Measurements from ENCODE around the gene MMP20. TPM values are rescaled to one million over a fixed set of nuclear protein-coding genes. Genes with fewer than 3 reads are reported as not detected.

Gene MMP20
- total and polyA plus RNA-seq, 2 of the 13 experiments (the other 11 are each of a cell fraction or from before 2014, with no cell fraction given): 0.05 TPM; not detected in 1

DNA sequence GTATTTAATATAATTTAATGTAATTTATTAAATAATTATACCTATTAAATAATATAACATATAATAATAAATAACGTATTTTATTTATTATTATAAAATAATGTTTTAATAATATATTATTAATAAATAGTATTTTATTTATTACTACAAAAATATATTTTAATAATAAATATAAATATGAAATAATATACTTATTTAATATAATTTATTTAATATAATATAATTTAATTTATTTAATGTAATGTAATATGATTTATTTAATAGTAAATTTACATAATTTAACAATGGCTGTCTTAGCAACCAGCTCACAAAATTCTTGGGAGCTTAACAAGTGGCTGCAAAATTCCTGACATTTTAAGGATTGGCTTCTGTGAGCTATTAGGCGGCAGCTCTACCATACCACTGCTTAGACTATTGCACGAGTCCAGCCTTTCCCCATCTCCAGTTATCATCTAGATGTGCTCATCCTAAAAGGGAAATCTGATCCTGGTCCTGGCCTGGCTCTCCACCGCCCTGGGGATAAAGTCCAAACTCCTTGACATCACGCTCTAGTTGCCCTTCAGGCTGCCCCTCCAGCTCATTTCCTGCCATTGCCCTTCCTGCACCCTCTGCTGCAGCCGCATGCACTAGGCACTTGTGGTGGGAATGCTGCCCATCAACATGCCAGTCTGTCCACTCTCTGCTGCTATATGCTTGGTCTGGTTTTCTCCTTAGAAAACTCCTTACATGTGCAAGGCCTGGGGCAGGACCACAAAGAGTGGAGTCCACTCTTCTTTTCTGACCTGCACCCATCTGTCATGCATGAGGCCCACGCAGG lies 9.8 kb downstream of the MMP20 start (continued):
- TF ChIP-seq, protein P1, sequence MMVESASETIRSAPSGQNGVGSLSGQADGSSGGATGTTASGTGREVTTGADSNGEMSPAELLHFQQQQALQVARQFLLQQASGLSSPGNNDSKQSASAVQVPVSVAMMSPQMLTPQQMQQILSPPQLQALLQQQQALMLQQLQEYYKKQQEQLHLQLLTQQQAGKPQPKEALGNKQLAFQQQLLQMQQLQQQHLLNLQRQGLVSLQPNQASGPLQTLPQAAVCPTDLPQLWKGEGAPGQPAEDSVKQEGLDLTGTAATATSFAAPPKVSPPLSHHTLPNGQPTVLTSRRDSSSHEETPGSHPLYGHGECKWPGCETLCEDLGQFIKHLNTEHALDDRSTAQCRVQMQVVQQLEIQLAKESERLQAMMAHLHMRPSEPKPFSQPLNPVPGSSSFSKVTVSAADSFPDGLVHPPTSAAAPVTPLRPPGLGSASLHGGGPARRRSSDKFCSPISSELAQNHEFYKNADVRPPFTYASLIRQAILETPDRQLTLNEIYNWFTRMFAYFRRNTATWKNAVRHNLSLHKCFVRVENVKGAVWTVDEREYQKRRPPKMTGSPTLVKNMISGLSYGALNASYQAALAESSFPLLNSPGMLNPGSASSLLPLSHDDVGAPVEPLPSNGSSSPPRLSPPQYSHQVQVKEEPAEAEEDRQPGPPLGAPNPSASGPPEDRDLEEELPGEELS (CRISPR knock-in tag; IDR thresholded peaks at IDR 0.05): no peak
- TF ChIP-seq POLR2AphosphoS5 (IDR thresholded peaks at IDR 0.05; ENCODE audit: low read depth, low read length) (no peak), TSC22D2 (CRISPR knock-in tag; IDR thresholded peaks at IDR 0.05; ENCODE audit: borderline replicate concordance) (no peak), ZNF484 (CRISPR knock-in tag; IDR thresholded peaks at IDR 0.05; ENCODE audit: borderline replicate concordance, low read depth) (no peak), ZNF563 (CRISPR knock-in tag; IDR thresholded peaks at IDR 0.05) (no peak), ZNF24 (IDR thresholded peaks at IDR 0.05) (no peak), ZC3H4 (CRISPR knock-in tag; IDR thresholded peaks at IDR 0.05; ENCODE audit: borderline replicate concordance) (no peak), ZNF329 (CRISPR knock-in tag; IDR thresholded peaks at IDR 0.05; ENCODE audit: low read depth) (no peak), FOXO1 (CRISPR knock-in tag; IDR thresholded peaks at IDR 0.05) (no peak), TOPORS (CRISPR knock-in tag; IDR thresholded peaks at IDR 0.05) (0 out of 2 replicates have a peak, but pooled peaks have one; percentile 43), ZNF749 (CRISPR knock-in tag; IDR thresholded peaks at IDR 0.05; ENCODE audit: borderline replicate concordance) (no peak), FOXA3 (CRISPR knock-in tag; IDR thresholded peaks at IDR 0.05) (peak; percentile 32; the same call in 1 of the 2 replicates), MBD4 (IDR thresholded peaks at IDR 0.05; ENCODE audit: borderline replicate concordance, low read length) (no peak), HOXA3 (CRISPR knock-in tag; IDR thresholded peaks at IDR 0.05) (peak; percentile 58; the same call in 1 of the 2 replicates), CCDC6 (CRISPR knock-in tag; IDR thresholded peaks at IDR 0.05) (no peak), PLRG1 (conservative IDR thresholded peaks at IDR 0.05) (no peak), AHR (CRISPR knock-in tag; IDR thresholded peaks at IDR 0.05) (no peak), TP53 (CRISPR knock-in tag; conservative IDR thresholded peaks at IDR 0.05) (no peak), TAF1 (CRISPR knock-in tag; IDR thresholded peaks at IDR 0.05) (no peak), ZMYM2 (CRISPR knock-in tag; IDR thresholded peaks at IDR 0.05) (no peak), ZNF607 (CRISPR knock-in tag; IDR thresholded peaks at IDR 0.05; ENCODE audit: borderline replicate concordance) (no peak), STAT5B (CRISPR knock-in tag; IDR thresholded peaks at IDR 0.05) (no peak), RFX5 (IDR thresholded peaks at IDR 0.05; ENCODE audit: low read depth, low read length) (no peak)
- TF ChIP-seq, protein P2, sequence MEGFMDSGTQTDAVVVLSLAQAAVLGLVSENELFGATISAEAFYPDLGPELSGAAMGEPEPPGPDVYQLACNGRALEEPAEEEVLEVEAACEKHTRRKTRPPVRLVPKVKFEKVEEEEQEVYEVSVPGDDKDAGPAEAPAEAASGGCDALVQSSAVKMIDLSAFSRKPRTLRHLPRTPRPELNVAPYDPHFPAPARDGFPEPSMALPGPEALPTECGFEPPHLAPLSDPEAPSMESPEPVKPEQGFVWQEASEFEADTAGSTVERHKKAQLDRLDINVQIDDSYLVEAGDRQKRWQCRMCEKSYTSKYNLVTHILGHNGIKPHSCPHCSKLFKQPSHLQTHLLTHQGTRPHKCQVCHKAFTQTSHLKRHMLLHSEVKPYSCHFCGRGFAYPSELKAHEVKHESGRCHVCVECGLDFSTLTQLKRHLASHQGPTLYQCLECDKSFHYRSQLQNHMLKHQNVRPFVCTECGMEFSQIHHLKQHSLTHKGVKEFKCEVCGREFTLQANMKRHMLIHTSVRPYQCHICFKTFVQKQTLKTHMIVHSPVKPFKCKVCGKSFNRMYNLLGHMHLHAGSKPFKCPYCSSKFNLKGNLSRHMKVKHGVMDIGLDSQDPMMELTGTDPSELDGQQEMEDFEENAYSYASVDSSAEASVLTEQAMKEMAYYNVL (CRISPR knock-in tag; IDR thresholded peaks at IDR 0.05; ENCODE audit: borderline replicate concordance): no peak
- TF ChIP-seq, protein P3, sequence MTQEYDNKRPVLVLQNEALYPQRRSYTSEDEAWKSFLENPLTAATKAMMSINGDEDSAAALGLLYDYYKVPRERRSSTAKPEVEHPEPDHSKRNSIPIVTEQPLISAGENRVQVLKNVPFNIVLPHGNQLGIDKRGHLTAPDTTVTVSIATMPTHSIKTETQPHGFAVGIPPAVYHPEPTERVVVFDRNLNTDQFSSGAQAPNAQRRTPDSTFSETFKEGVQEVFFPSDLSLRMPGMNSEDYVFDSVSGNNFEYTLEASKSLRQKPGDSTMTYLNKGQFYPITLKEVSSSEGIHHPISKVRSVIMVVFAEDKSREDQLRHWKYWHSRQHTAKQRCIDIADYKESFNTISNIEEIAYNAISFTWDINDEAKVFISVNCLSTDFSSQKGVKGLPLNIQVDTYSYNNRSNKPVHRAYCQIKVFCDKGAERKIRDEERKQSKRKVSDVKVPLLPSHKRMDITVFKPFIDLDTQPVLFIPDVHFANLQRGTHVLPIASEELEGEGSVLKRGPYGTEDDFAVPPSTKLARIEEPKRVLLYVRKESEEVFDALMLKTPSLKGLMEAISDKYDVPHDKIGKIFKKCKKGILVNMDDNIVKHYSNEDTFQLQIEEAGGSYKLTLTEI (CRISPR knock-in tag; conservative IDR thresholded peaks at IDR 0.05): no peak

Measured in HepG2 (cell line).